LHCN-M2 (cell line): ENCODE results near the gene APOL1. TPM values are rescaled to one million over a fixed set of nuclear protein-coding genes. Genes with fewer than 3 reads are reported as not detected.
"Not testable (repeated sequence)": the region's sequence is repeated elsewhere in the genome, so short reads cannot be mapped to it uniquely, and the experiment has no call there.

Source experiments
- DNase-seq: peaks from one replicate; pipeline ENCODE4 v3.0.0-alpha.2; 2012; ENCODE audit warnings: low read depth
- total RNA-seq: library from RNA; depleted of rRNA; stranded (reverse); fragments of >200 nt; gene quantifications from 2 replicates; pipeline ENCODE4 v1.2.3, GENCODE V29; 2014

The APOL1 gene
- total RNA-seq, 1 experiment from 2014 or later = 1.7 TPM

DNA sequence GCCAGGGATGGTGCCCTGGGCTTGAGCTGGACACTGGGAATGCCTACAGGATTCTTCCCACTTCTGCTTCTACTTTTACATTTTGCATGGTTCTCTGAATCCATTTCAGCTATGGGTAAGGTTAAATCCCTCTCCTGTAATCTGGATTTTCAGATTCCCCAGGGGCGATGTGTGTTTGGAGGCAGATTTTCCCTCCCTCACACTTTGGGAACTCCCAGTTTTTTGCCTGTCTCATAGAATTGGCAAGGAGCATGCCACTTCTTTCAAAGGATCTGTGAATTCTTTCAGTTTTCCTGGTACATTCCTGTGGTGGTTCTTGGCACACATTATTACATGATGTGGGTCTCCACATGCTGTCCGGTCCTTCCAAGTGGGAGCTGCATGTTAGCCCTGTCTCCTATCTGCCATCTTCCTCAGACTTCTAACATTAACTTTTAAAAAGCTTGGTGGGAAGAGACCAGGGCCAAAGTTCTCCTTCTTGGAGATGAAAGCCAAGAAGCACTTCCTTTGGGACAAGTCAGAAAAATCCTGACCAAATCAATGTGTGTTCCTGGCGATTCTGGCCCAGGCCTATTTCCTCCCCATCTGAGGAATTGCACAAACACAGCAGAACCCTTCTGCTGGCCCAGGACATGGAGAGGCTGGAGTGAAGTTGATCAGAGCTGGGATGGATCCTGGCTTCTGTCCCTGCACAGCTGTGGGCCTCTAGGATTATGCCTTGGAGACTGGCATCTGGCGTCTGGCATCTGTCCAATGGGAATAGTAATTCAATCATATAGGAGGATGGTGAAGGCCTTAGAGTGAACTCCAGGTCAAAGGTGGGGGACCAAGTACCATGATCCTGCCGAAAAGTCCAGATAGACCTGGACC is 8.2 kb upstream of the APOL1 start:
- peak; percentile 75 for DNase-seq

DNA sequence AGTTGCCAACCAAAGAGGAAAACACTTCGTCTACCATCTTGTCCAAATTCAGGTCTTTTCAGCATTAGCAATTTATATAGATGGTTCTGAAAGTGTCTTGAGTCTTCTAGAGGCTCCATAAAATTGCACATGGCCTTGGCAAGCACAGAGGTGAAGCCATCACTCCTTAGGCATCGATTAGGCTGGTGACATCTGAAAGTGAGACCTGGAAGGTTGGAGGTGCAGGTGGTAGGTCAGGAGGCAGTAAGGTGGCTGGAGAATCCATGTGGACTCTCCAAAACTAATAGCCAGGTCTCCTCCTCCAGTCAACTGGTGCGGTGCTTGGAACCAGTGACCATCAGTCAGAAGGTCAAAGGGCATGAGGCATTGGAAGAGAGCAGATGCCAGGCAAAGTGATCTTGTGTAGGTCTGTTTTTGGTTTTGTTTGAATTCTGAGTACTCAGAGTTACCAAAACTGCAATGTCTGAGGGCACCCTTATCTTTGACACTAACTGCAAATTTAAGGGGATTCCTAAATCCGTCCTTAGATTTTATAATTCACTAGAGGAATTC is 7.1 kb upstream of the APOL1 start:
- no peak for DNase-seq

DNA sequence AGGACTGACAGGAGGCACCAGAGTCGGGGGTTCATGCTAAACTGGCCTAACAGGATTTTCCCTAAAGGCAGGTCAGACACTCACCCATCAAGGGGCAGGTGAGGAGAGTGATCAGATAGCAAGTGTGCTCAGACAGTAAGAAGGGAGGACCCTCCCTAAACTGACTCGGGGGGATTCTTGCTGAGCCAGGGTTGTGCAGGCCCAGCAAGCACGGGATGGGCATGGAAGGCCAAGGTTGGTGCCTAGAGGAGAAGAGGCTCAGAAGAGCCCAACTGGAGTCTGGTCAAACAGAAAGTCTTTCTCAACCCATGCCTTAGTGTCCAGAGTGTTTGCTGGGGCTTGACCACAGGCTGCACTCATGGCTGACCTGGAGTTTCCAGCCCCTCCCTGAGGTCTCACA is 6.2 kb upstream of the APOL1 start:
- DNase-seq = no peak

DNA sequence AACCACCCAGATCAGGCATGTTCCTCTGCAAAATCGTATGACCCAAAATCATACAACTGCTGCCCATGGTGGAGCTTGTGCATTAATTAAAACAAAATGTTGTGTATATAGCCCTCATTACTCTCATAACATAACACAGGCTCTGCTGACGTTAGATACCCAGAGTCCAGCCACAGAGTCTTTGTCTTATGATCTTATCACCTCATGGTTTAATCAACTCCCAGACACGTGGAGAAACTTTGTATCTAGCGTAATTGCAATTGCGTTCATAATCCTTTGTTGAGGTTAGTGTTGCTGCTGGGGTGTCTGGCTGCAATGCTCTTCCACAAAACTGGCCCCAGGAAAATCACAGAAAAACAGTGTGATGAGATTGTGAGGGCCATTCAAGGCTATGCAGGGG is 5.0 kb upstream of the APOL1 start:
- DNase-seq = no peak

DNA sequence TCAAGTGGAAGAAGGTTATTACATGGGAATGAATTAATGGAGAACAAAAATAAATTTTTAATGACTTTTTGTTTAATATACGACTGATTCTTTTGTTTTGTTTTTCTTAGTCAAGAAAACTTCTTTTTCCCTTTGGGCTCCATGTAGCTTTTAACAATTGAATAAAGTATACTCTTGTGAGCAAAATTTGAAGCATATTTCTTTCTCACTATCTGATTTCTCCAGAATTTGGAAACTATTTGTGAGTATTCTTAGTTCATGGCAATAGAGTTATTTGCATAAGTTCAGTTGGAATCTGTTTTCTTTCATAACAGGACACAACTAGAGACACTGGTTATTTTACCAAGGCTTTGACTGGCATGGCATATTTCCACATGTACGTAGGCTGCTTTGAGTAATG is 3.8 kb upstream of the APOL1 start:
- DNase-seq = no peak

DNA sequence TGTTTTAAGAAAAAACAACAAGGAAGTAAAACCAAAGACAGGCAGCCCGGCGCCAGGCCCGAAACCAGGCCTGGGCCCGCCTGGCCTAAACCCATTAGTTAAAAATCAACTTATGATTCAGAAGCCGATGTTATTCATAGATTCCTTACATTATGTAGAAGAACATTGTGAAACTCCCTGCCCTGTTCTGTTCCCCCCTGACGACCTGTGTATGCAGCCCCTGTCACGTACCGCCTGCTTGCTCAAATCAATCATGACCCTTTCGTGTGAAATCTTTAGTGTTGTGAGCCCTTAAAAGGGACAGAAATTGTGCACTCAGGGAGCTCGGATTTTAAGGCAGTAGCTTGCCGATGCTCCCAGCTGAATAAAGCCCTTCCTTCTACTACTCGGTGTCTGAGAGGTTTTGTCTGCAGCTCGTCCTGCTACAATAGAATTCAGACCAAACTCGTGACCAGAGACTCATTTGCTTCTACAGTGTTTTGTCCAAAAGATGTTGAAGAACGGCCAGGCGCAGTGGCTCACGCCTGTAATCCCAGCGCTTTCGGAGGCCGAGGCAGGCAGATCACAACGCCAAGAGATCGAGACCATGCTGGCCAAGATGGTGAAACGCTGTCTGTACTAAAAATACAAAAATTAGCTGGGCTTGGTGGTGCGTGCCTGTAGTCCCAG is 2.5 kb upstream of the APOL1 start:
- DNase-seq = not testable (repeated sequence)

DNA sequence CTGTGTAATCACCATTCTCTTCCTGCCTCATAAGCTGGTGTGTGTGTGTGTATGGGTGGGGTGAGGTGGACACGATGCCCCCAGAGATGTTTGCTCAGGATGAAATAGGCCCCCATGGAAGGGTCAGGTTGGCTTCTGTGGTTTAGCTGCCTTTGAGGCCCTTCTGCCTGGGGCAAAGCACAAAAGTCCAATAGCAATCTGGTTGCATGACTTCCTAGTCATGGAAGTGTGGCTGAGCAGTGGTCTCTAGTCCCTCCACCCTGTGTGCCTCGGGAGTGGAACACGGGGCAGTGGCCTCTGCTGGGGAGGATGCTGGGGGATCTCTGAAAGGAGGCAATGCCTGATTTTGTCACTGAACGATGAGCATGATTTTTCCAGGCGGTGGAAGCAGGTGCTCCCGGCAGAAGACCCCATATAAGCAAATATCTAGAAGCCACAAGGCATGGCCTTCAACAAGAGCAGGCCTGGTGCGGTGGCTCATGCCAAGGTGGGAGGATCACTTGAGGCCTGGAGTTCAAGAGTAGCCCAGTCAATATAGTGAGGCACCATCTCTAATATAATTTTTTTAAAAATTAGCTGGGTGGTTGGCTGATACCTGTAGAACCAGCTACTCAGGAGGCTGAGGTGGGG is 839 bp upstream of the APOL1 start:
- not testable (repeated sequence) for DNase-seq

DNA sequence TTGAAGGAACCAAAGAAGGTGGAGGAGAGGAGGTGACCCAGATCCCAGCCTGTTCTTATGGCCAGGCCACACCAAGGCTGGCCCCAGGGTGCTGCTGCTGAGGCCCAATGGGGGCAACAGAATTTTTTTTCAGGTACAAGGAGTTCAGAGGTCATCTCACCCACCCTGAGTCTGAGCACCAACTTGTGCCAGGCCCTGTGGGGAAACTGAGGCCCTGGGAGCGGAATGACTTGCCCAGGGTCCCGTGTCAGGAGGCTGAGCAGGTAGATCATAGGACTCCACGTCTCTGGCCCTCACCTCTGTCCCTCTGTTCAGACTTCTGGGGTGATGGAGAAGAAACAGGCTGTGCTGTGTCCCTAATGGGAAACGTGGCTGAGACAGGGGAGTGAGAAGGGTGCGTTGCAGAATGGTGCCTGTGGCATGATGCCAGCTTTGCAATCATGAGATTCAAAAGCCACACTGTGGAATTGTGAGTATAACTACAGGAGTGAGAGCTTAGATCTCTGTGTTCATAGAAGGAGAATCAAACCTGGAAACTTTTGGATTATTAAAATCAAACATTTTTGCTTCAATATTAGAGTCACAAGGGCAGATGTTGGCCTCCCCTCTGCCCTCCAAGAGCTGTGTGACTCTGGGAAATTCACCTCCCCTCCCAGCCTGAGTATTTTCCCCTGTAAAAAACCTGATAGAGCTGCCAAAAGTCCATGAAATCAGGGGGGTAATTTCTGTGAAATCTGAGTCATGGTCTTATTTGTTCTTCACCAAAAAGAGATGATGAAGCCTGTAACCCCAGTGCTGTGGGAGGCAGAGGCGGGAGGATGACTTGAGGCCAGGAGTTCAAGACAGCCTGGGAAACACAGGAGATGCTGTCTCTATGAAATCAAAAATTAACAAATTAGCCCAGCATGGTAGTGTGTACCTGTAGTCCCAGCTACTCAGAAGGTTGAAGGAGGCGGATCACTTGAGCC is 874 bp downstream of the APOL1 start:
- no peak for DNase-seq

DNA sequence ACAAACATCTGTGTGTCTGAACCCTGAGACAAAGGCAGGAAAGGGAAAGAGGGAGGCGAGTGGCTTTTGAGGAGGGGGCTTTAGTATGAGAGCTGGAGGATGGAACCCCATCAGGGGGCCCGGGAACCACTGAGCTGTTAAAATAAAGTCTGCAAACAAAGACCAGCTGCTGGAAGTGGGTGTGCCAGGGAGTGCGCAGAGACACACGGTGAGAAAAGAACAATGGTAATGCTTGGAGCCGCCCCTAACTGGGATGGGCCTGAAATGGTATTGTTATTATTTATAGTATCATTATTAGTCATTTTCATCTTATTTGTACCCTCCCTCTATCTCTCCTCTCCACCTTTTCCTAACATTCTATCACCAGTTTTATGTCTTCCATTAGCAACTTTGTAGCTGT is 2.6 kb downstream of the APOL1 start:
- not testable (repeated sequence) for DNase-seq

DNA sequence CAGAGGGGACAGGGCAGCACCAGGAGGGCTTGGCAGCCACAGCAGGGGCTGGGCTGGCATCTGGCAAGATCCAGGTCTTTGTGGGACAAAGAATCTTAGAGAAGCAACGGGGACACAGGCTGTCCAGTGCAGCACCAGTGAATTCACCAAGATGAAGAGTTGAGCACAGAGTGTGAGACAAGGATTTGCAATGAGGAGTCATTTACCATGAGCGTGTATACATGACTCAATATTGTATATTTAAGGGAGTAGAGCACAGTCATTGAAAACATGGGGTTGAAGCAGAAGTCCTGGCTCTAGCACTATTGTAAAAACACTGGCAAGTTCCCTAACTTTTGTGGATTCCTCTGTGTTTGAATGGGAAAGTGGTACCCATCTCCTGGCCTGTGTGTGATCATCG is 3.5 kb downstream of the APOL1 start:
- no peak for DNase-seq

DNA sequence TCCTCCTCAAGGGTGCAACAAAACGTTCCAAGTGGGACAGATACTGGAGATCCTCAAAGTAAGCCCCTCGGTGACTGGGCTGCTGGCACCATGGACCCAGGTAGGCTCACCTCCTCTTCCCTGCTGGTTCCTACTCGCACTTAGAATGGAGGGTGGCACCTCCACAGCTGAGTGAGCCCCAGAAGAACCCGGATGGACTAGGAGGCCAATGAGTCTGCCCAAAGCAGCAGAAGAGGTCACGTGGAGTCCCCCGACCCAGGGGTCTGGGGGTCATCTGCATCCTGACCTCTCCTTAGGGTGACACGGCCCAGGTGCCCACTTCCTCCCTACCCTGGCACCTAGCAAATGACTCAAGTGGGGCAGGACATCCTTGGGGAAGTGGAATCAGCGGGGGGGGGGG is 4.4 kb downstream of the APOL1 start:
- DNase-seq = no peak

DNA sequence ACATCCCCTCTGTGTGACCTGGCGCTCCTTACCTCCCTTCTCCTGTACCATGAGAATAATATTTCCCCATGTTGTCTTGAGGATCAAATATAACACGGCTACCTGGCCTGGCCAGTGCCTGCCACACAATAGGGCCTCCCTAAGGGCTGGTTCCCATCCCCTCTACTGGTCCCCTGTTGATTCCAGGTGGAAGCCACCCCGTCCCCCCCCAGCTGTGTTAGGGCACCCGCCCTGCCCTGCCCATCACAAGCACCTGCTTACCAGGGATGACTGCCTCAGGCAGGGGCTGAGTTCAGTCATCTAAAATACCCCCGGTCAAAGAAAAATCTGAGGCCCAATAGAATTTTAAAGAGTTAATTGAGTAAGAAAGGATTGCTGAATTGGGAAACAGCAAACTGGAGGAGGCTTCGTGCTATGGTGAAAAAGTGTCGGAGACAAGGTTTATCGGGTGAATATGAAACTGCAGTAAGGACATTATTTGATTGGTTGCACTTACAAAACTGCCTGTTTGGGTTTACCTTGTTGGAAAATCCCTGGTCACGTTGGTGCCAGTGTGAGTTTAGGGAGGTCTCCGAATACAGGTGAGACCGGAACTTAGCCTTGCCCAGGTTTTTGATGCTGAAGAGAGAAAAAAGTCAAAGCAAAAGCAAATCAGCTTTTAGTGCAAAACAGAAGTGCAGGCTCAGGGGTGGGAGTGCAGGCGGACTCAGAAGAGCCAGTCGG is 5.2 kb downstream of the APOL1 start:
- no peak for DNase-seq

DNA sequence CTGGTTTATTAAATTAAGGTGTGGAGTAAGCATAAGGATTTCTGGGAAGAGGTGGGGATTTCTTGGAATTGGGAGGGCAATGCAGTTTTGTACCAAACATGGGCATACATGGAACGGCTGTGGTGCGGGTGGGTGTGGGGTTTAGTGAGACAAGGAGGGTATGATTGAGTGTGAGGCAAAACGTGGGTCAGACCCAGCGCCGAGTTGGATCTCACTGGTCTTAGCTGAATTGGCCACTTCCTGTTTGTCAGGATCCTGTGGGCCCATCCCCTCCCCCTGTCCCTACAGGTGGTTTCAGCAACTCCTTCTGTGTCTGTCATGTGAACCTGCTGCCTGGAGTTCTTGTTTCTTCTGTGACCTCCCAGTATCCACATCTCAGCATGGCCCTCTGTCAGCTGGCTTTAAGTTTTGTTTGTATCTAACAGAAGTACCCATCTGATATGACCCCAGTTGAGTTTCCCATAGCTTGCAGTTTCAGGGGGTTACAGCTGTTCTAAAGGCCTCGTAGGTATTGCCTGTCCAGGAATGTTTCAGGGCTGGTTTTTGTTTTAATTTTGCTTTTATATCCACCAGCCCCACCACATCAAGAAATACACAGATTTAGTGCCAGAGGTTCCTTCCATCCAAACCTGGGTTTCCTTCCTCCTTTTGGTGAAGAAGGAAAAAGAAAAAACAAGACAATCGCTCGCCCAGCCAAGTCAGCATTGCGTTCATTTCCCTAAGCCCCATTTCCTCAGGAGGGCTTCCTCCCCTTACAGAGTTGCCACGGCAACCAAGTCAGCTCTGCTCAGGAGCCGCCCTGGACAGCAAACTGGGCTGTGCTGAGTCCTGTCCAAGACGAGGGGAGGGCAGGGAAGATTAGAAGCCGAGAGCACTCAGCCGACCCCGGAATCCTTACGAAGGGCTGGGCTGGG is 6.0 kb downstream of the APOL1 start:
- no peak for DNase-seq

DNA sequence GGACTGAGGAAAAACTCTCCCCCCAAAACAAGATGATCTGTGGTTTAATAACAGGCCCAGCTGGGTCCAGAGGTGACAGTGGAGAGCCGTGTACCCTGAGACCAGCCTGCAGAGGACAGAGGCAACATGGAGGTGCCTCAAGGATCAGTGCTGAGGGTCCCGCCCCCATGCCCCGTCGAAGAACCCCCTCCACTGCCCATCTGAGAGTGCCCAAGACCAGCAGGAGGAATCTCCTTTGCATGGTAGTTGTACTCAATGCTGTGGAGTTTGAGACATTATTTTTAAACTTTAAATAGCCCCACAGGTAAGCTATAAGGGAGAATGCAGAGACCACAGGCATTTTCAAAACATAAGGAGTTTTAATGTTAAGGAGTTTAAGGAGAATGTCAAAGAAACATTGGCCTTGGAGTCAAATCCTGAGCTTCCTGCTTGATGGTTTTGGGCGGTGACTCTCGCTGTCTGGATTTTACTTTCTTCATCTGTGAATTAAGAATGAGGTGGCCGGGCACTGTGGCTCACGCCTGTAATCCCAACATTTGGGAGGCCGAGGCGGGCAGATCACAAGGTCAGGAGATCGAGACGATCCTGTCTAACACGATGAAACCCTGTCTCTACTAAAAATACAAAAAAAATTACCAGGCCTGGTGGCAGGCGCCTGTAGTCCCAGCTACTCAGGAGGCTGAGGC is 6.8 kb downstream of the APOL1 start:
- no peak for DNase-seq

DNA sequence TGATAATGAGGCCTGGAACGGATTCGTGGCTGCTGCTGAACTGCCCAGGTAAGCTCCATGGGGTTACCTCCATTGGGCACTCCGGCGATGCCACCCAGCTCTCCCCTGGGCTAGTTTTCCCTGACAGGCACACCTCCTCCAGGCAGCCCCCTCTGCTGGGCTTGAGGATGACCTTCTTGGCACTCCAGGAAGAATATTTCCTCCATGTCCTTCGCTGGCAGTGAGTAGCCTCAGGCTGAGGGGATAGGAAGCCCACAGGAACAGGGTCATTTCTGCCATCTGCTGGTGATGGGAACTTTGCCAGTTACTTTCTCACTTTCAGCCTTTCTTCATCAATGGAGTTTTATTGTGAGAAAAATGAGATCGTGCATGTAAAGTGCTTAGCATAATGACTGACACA is 8.7 kb downstream of the APOL1 start:
- DNase-seq = not testable (repeated sequence)

DNA sequence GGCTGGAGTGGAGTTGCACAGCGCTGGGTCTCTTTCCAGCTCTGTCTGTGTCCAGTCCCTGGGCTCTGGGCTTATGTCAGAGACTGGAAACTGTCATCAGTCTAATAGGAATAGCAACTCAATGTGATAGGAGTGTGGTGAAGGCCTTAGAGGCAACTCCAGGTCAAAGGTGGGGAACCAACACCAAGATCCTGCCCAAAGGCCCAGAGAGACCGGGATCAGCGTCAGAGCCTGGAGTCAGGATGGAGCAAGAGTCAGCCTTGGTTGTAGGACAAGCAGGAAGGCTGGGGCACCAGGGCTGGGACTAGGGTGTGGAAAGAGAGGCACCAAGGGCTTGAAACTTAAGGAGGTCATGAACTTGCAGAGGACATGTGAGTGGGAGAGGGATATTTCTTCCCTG is 9.4 kb downstream of the APOL1 start:
- DNase-seq = not testable (repeated sequence)

DNA sequence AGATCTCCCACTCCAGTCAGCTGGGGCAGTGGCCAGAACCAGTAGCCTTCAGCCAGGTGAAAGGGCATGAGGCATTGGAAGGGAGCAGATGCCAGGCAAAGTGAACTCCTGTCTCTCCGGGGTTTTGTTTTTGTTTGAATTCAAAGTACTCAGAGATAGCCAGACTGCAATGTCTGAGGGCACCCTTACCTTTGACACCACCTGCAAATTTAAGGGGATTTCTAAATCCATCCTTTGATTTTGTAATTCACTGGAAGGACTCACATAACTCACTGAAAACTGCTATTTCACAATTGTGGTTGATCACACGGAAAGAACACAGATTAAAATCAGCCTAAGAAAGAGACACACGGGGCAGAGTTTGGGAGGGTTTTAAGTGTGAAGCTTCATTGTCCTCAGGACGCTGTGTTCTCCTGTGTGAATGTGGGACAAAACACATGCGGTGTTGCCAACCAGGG is 10.3 kb downstream of the APOL1 start:
- not testable (repeated sequence) for DNase-seq

DNA sequence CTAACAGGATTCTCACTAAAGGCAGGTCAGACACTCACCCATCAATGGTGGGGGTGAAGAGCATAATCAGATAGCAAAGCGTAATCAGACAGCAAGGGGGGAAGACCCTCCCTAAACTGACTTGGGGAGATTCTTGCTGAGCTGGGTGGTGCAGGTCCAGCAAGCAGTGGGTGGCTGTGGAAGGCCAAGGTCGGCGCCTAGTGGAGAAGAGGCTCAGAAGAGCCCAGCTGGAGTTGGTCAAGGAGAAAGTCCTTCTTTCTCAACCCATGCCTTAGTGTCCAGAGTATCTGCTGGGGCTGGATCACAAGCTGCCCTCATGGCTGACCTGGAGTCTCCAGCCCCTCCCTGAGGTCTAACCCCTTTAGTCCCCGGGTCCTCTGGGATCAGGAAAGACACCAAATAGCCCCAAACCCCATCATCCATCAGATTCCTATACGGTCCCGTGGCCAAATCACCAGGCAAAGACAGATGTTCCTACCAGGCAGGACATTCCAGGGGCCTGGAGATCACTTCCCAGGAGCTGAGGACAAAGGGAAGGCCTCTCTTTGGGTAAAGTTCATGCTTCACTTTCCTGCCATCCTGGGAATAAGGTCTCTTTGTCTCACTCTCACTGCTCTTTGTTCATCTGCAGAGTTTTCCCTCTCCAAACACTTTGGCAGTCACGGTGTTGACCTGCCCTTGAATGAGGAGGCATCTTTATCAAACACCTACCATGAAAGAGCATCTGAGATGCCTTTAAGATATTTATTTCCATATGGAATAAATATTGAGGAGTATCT is 11.1 kb downstream of the APOL1 start:
- not testable (repeated sequence) for DNase-seq
